Large intestine (tissue), 3 donors: ENCODE data around the gene ANKK1. TPM values are rescaled to one million over a fixed set of nuclear protein-coding genes. Genes with fewer than 3 reads are reported as not detected.

Experiments used
- DNase-seq, 2 donors: peaks; one replicate each; pipeline versions ENCODE4 v3.0.0 to v3.0.0-alpha.2; 2013
- H3K27ac ChIP-seq: one replicate; pipeline ENCODE4 v1.5.1; 2013; ENCODE audit warnings: low read length
- H3K27me3 ChIP-seq: 2 replicates; pipeline ENCODE4 v1.6.1; 2013; ENCODE audit warnings: low read length; ENCODE audit not compliant: control insufficient read depth, insufficient read depth
- H3K36me3 ChIP-seq: 2 replicates; pipeline ENCODE4 v1.6.1; 2013; ENCODE audit warnings: low read length; ENCODE audit not compliant: control insufficient read depth, insufficient read depth
- H3K4me1 ChIP-seq: one replicate; pipeline ENCODE4 v1.6.1; 2013; ENCODE audit warnings: low read length; ENCODE audit not compliant: control insufficient read depth, insufficient read depth
- H3K4me3 ChIP-seq: one replicate; pipeline ENCODE4 v1.5.1; 2013; ENCODE audit warnings: low read length
- H3K9me3 ChIP-seq: one replicate; pipeline ENCODE4 v1.6.1; 2013; ENCODE audit warnings: mild to moderate bottlenecking, low read depth, low read length, moderate library complexity; ENCODE audit not compliant: control insufficient read depth
- WGBS: methylation state at CpG from one replicate; pipeline ENCODE4 v1.1.5; 2013; ENCODE audit warnings: low lambda C conversion rate; ENCODE audit not compliant: insufficient coverage; 5-methylcytosine and 5-hydroxymethylcytosine counted together
- polyA plus RNA-seq: library from polyadenylated mRNA; unstranded; fragments of 120-200 nt; gene quantifications from one replicate; pipeline ENCODE4 v1.2.1, GENCODE V29; 2013

The ANKK1 gene
- polyA plus RNA-seq, 1 donor = 0.27 TPM

DNA sequence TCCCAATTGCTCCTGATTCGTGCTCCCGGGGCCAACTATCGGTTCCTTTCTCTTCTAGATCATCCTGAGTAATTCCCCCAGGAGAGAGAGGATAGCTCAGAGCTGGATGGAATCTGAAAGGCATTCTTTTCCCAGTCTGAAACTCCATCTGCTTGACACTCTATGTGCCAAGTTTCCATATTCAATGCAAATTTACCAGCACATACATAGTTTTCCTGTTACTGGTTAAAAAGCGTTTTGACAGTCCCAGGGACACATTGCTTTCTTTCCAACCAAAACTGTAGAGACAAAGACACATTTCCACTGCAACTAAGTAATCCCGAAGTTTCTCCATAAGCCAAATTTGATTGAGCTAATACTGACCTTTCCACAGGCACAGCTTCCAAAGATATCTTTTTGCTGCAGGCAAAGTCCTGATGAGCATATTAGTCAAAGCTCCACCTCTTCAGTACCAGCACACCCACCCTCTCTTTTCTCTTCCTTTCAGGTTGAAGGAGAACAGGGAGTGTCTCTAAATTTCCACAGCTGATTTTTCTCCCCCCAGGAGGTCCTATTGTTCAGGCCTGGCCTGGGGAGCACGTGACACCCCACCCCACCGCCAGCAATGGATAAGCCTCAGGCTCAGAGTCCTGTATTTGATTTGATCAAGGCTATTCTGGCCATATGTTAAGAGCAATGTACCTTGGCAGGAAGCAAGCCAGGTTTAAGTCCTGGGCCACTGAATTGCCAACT, 9.7 kb upstream of the ANKK1 start:
- WGBS = no CpG with 5 or more reads among the region's 7 CpGs
- Histone ChIP-seq H3K9me3 (no peaks in the 10 kb centered on the region), H3K27ac (no peak overlapping the region), H3K36me3 (no peaks in the 10 kb centered on the region), H3K27me3 (no peaks in the 10 kb centered on the region), H3K4me1 (no peaks in the 10 kb centered on the region), H3K4me3 (no peak overlapping the region)
- DNase-seq = no peak

DNA sequence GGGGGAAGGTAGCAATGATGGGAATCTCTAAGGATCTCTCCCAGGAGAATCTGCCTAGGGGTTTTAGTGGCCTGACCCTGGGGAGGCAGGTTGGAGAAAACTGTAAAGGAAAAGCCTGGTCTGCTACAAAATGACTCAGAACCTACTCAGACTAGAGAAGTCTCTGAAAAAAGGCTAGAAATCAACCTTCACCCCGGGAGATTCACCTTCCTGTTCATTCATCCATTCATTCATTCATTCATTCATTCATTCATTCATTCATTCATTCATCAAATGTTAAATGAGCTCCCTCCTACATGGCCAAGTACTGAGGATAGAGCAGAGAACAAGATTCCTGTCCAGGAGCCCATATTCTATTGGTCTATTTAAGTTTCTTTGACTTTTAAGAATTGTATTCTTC, 8.9 kb upstream of the ANKK1 start:
- H3K27ac ChIP-seq = no peak overlapping the region

DNA sequence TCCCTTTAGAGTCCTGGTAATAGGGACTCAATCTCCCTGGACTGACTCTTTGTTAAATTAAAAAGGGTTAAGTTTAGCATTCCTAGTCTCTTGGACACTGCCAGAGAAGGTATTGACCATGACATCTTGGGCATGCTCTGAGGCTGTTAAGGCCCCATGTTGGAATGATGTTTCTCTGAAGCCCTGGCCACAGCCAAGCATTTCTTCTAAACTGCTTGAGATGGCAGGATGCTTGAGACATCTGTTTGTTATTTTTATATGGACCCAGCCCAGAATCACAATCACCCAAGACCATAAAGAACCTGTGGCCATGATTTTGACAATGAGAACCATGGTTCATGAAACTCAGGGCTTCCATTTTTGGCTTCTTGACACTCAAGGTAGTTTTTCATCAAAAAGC, 5.5 kb upstream of the ANKK1 start:
- DNase-seq = no peak
- Histone ChIP-seq H3K27ac (no peak overlapping the region), H3K27me3 (peaks cover 4% of the 10 kb centered on the region), H3K9me3 (no peaks in the 10 kb centered on the region), H3K4me3 (no peak overlapping the region), H3K4me1 (no peaks in the 10 kb centered on the region), H3K36me3 (no peaks in the 10 kb centered on the region)

More for the DNA sequence above, 8.9 kb upstream of the ANKK1 start:
- Histone ChIP-seq H3K4me1 (no peaks in the 10 kb centered on the region), H3K9me3 (no peaks in the 10 kb centered on the region), H3K36me3 (no peaks in the 10 kb centered on the region), H3K27me3 (no peaks in the 10 kb centered on the region), H3K4me3 (no peak overlapping the region)
- no CpG with 5 or more reads among the region's 1 CpG for WGBS
- no peak for DNase-seq

DNA sequence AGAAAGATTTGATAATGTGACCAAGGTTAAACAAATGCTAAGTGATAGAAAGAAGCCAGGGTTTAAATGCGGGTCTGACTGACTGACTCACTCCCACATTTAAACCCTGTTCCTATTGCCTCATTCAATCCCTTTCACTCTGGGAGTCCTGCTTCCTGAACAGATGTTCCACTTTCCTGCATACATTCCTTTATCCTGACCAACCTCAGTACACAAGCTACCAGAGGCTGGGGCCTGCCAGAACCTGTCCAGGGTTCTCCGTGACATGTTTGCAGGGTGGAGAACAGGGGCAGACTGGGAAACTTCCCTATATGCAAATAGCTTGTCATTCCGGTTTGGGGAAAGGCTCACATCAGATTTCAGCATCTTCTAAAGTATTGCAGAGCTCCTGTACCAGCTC, 3.0 kb upstream of the ANKK1 start:
- DNase-seq = no peak
- no peak overlapping the region for H3K4me3 ChIP-seq
- no peaks in the 10 kb centered on the region for H3K36me3 ChIP-seq
- peaks cover 23% of the 10 kb centered on the region for H3K27me3 ChIP-seq
- no peak overlapping the region for H3K27ac ChIP-seq
- no CpG with 5 or more reads among the region's 3 CpGs for WGBS
- peaks cover 3% of the 10 kb centered on the region for H3K9me3 ChIP-seq
- H3K4me1 ChIP-seq = peaks cover 5% of the 10 kb centered on the region

DNA sequence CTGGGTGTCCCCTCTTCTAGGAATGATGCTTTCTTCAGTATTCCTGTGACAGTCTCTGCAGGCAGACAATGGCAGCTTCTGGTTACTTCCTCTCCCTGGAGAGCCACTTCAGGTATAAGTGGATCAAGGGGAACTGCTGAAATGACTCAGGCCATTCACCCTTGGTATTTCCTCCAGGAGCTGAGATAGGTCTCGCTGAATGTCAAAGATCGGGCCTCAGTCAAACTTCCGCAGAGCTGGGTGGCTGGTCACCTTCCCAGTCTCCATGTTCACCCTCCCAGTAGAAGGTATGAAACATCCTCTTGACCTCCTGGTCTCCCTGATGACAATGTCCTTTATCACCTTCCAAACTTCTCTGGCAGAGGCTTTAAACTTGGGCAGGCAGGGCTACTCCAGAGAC, 1.8 kb upstream of the ANKK1 start:
- DNase-seq = no peak
- Histone ChIP-seq H3K4me1 (peaks cover 5% of the 10 kb centered on the region), H3K27ac (no peak overlapping the region), H3K4me3 (no peak overlapping the region), H3K36me3 (no peaks in the 10 kb centered on the region), H3K9me3 (peaks cover 3% of the 10 kb centered on the region), H3K27me3 (peaks cover 25% of the 10 kb centered on the region)
- no CpG with 5 or more reads among the region's 3 CpGs for WGBS

DNA sequence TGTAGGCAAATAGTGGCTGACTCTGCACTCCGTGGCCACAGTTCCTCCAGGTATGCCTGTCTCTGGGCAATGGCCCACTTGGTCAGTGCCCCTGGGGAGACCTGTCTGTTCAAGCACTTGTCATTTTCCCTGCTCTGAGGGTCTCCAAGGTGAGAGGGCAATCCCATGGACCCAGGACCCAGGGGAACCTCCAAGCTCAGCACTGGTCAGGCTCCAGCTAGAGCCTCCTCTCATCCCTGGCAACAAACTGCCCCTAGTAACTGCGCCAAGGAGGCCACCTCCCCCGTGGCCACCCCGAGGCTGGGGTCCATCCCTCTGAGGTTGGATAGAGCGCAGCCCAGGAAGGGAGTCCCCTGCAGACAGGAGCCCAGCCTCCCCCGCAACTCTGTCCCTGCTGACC, 713 bp upstream of the ANKK1 start:
- WGBS = no CpG with 5 or more reads among the region's 6 CpGs
- H3K27me3 ChIP-seq = peaks cover 25% of the 10 kb centered on the region
- H3K27ac ChIP-seq = no peak overlapping the region

DNA sequence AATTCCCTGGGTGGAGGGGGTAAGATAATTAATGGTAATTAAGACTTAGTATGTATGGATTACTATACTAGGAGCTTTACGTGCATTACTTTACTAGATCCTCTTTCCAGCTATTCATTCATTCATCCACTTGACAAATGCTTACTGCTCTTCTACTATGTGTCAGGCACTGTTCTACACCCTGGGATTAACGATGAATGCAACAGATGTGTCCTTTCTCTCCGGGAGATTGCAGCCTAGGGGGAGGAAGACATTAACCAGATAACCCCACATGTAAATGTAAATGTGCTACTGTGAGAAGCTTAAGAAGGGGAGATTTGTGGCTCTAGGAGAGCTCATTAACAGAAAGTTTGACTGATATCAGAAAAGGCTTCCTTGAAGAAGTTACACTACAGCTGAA, 1.7 kb downstream of the ANKK1 start:
- Histone ChIP-seq H3K9me3 (peaks cover 3% of the 10 kb centered on the region), H3K27ac (no peak overlapping the region), H3K36me3 (no peaks in the 10 kb centered on the region), H3K4me3 (no peak overlapping the region), H3K27me3 (peaks cover 25% of the 10 kb centered on the region), H3K4me1 (peaks cover 5% of the 10 kb centered on the region)
- WGBS = no CpG with 5 or more reads among the region's 3 CpGs
- DNase-seq = no peak

More for the DNA sequence above, 713 bp upstream of the ANKK1 start:
- no peak for DNase-seq
- H3K9me3 ChIP-seq = peaks cover 3% of the 10 kb centered on the region
- H3K4me3 ChIP-seq = no peak overlapping the region
- H3K4me1 ChIP-seq = peaks cover 5% of the 10 kb centered on the region
- H3K36me3 ChIP-seq = no peaks in the 10 kb centered on the region

DNA sequence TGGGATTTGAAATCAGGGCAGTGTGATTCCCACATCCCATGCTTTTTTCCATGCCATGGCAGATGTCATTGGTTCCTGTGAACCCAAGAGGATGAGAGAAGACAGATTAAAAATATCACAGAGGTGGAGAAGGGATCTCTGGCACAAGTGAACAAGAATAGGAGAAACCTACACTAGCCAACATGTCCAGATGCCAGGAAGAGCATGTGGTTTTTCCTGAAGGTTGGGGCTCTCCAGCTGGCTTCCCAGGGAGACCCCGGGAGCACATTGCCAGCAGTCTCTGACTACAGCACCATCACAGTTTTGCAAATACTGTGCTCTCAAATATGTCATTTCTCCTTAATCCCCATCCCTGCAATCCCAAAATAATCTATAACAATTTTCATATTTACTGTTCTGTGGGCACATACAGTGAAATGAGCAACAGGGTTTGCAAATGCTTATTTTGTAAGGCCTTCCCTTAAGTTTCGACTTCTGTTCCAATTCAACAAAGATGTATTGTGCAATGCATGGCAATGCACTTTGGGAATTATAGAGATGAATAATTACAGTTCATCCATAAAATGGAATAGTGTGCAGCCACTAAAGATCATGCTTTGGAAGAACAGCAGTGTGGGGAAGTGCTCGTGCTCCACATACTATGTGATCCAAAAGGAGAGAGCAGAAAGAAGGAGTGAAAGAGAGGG, 4.8 kb downstream of the ANKK1 start:
- no peak overlapping the region for H3K27ac ChIP-seq
- no peak overlapping the region for H3K4me3 ChIP-seq
- H3K27me3 ChIP-seq = peaks cover 19% of the 10 kb centered on the region
- H3K4me1 ChIP-seq = peaks cover 4% of the 10 kb centered on the region
- H3K36me3 ChIP-seq = no peaks in the 10 kb centered on the region
- DNase-seq = no peak
- peaks cover 3% of the 10 kb centered on the region for H3K9me3 ChIP-seq
- WGBS = 100% methylated on average over 2 of the region's 3 CpGs

DNA sequence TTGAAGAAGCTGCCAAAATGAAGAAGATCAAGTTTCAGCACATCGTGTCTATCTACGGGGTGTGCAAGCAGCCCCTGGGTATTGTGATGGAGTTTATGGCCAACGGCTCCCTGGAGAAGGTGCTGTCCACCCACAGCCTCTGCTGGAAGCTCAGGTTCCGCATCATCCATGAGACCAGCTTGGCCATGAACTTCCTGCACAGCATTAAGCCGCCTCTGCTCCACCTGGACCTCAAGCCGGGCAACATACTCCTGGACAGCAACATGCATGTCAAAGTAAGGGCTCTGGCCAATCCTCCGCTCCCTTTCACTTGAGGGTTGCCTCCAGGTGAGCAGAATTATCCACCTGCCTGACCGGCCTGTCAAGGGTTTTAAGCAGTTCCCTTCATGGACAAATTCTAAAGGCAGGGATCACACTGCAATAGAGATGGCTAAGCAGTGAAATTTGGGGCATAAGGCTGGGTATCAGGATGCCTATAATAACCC, 6.0 kb downstream of the ANKK1 start:
- H3K4me1 ChIP-seq = no peaks in the 10 kb centered on the region
- DNase-seq = no peak
- H3K4me3 ChIP-seq = no peak overlapping the region
- WGBS = no CpG with 5 or more reads among the region's 8 CpGs
- no peak overlapping the region for H3K27ac ChIP-seq
- no peaks in the 10 kb centered on the region for H3K9me3 ChIP-seq
- H3K27me3 ChIP-seq = peaks cover 8% of the 10 kb centered on the region
- H3K36me3 ChIP-seq = no peaks in the 10 kb centered on the region

DNA sequence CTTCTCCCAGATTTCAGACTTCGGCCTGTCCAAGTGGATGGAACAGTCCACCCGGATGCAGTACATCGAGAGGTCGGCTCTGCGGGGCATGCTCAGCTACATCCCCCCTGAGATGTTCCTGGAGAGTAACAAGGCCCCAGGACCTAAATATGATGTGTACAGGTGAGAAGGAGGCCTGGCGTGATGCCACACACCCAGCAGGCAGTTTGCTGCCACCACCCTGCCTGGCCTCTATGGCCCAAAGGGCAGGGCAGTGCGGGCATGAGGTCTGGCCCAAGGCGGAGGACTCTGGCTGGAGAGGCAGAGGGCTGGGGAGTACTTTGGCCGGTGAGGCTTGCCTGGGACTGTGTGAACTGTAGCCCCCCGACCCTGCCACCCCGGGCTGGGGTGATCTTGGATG, 7.3 kb downstream of the ANKK1 start:
- no peaks in the 10 kb centered on the region for H3K9me3 ChIP-seq
- H3K36me3 ChIP-seq = no peaks in the 10 kb centered on the region
- no peak overlapping the region for H3K4me3 ChIP-seq
- no peak overlapping the region for H3K27ac ChIP-seq
- DNase-seq = no peak
- H3K4me1 ChIP-seq = no peaks in the 10 kb centered on the region
- H3K27me3 ChIP-seq = no peaks in the 10 kb centered on the region
- WGBS = no CpG with 5 or more reads among the region's 11 CpGs
